Fibroblast of villous mesenchyme (primary cell): ENCODE measurements around the gene RREB1. TPM values are rescaled to one million over a fixed set of nuclear protein-coding genes. Genes with fewer than 3 reads are reported as not detected.

ENCODE experiments used
- DNase-seq: peaks from one replicate; pipeline ENCODE4 v3.0.0-alpha.2; 2010; ENCODE audit warnings: low read depth
- H3K4me3 ChIP-seq: 2 replicates; pipeline ENCODE4 v1.5.1; 2011; ENCODE audit warnings: low read depth, mild to moderate bottlenecking, low read length
- total RNA-seq: library from RNA; depleted of rRNA; stranded (reverse); fragments of >200 nt; gene quantifications from 2 replicates; pipeline ENCODE4 v1.2.3, GENCODE V29; 2012
- TF ChIP-seq, protein P1 (sequence below): IDR thresholded peaks from 2 replicates; pipeline ENCODE4 v1.5.1; 2012; ENCODE audit warnings: low read depth, mild to moderate bottlenecking, low read length; ENCODE audit not compliant: insufficient read depth

The RREB1 gene
- total RNA-seq, 1 donor, result 26.3 TPM

DNA sequence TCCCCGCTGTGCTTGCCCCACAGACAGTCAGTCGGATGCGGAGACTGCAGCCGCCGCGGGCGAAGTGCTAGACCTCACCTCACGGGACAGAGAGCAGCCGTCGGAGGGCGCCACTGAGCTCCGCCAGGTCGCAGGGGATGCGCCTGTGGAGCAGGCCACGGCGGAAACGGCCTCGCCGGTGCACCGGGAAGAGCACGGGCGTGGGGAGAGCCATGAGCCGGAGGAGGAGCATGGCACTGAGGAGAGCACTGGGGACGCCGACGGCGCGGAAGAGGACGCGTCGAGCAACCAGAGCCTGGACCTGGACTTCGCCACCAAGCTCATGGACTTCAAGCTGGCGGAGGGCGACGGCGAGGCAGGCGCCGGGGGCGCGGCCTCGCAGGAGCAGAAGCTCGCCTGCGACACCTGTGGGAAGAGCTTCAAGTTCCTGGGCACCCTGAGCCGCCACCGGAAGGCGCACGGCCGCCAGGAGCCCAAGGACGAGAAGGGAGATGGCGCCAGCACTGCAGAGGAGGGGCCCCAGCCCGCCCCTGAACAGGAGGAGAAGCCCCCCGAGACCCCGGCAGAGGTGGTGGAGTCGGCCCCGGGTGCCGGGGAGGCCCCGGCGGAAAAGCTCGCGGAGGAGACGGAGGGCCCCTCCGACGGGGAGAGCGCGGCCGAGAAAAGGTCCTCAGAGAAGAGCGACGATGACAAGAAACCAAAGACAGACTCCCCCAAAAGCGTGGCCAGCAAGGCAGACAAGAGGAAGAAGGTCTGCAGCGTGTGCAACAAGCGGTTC is 138.8 kb downstream of the RREB1 start:
- TF ChIP-seq, protein P1, sequence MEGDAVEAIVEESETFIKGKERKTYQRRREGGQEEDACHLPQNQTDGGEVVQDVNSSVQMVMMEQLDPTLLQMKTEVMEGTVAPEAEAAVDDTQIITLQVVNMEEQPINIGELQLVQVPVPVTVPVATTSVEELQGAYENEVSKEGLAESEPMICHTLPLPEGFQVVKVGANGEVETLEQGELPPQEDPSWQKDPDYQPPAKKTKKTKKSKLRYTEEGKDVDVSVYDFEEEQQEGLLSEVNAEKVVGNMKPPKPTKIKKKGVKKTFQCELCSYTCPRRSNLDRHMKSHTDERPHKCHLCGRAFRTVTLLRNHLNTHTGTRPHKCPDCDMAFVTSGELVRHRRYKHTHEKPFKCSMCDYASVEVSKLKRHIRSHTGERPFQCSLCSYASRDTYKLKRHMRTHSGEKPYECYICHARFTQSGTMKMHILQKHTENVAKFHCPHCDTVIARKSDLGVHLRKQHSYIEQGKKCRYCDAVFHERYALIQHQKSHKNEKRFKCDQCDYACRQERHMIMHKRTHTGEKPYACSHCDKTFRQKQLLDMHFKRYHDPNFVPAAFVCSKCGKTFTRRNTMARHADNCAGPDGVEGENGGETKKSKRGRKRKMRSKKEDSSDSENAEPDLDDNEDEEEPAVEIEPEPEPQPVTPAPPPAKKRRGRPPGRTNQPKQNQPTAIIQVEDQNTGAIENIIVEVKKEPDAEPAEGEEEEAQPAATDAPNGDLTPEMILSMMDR, result no peak
- DNase-seq, result no peak
- H3K4me3 ChIP-seq, result no peak overlapping the region

DNA sequence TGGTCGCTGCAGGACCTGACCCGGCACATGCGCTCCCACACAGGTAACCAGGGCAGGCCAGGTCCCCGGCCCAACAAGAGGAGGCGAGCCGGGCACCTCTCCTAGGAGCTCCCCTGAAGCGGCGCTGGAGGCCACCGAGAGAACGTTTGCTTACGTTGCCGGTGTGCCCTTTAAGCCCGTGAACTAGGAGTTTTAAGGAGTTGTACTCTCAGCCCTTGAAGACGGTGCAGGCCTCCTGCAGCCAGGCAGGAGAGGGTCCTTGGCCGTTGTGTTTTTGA is 139.4 kb downstream of the RREB1 start:
- DNase-seq, result no peak
- TF ChIP-seq, protein P1, result no peak
- no peak overlapping the region for H3K4me3 ChIP-seq

DNA sequence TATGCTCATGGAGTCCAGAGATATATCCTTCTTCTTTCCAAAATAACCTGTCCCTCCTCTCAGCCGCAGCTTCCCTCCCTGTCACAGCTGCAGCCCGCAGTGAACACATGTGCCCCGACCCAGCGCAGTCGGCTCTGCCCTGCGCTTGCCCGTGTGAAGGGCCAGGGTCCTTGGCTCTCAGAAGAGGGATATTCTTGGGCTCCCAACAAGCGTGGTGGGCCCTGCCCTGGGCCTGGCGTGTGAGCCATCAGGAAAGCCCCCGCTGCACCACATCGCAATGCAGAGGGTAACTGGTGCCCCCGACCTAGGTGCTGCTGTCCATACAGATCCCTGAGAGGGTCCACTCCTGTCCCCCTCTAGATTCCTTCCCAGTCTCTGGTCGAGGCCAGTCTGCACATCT is 140.1 kb downstream of the RREB1 start:
- H3K4me3 ChIP-seq, result no peak overlapping the region
- TF ChIP-seq, protein P1, result no peak
- no peak for DNase-seq

DNA sequence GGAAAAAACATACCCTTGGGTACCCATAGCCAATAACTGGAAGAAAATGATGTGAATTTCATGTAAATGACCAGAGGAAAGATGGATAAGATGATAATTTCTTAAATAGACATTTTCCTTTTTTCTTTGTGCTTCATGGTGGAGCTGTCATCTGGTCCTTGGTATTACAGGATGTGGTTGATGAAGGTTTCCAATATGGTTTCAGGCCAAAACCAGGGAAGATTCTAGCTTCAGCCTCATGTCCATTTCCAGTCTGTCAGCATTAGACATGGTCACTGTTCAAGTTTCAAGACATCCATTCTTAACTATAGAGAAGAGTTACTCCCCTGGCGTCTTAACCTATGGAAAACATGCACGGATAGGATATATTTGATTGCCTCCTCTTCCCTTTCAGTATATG is 141.6 kb downstream of the RREB1 start:
- H3K4me3 ChIP-seq, result no peak overlapping the region
- no peak for DNase-seq
- TF ChIP-seq, protein P1, result no peak

DNA sequence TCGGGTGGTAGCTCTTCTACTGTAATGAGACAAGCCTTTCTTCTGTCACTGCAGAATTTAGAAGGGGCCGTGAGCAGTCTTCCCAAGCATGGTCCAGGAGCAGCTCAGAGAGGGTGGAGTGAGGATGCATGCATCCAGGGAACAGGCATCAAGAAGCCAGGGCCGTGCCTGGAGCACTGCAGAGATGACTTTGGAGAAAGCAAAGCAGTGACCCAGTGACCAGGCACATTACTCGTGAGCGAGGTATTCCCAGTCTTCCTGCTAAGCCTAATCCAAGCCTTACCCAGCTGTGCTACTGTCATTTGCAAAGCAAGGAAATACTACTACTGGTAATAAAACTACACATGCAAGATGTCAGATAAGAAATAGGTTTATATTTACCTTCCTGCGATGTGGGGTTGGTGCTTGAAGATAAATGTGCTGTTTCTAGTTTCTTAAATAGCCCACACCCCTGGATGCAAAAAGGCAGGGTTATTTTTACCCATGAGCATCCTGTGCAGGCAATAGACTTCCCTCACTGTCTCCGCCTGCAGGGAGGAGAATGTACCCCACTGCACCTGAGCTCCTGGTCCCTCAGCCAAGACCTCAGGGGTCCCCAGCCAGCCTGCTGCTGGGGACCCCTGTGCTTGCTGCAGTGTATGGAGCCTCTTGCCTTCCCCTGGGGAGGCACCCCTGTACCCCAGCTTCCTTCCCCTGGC is 142.3 kb downstream of the RREB1 start:
- TF ChIP-seq, protein P1, result no peak
- H3K4me3 ChIP-seq, result no peak overlapping the region
- no peak for DNase-seq

DNA sequence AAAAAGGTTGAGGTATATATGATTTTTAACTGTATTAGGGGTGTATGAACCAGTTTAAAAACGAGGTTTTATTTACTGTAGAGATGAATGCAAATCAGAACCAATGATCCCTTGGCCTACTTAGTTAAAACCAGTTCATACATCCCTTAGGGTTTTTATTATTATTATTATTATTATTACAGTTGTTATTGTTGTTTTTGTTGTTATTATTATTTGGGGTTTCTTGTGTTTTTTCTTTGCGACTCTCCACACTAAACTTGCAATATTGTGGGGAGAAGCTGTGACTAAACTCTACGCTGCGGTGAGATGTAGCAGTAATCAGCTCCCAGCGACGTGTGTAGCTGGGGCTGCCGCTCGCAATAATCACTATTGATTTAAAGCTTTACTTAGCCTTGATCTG is 143.1 kb downstream of the RREB1 start:
- TF ChIP-seq, protein P1, result no peak

DNA sequence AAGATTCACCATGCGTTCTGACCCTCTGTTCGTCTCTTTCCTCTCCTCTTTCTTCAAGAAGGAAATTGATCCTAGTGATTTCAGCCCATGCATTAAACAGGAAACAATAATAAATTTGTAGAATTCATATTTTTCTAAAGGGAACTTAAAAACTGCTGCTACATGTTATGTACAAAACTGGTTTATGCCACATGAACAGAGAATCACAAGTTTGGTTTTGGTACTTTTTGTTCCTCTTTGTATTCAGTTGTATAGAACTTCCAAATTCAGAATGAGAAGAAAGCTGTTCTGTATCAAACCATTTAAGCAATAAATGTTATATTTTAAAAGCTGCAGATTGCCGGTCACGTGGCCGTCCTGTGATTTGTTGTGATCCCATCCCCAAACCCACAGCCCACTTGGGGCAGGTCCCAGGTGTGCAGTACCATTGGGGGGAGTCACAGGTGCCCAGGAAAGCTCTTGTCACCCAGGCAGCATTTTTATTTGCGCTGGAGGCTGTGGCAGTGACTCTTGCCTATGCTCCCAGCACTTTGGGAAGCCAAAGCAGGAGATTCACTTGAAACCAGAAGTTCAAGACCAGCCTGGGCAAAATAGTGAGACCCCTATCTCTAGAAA is 144.0 kb downstream of the RREB1 start:
- DNase-seq, result no peak
- TF ChIP-seq, protein P1, result no peak
- no peak overlapping the region for H3K4me3 ChIP-seq

More for the DNA sequence above, 143.1 kb downstream of the RREB1 start:
- no peak for DNase-seq
- no peak overlapping the region for H3K4me3 ChIP-seq
